ENCODE results near the gene STMND1.

Gene STMND1

GRCh38 chr6:17098538-17098937 lies 3.3 kb upstream of the STMND1 start:
- no peak for DNase-seq (ENCODE audit: low read depth in 2 of 2)

GRCh38 chr6:17099401-17100059 lies 2.3 kb upstream of the STMND1 start:
- DNase-seq (ENCODE audit: low read depth in 2 of 2) = no peak

- DNase-seq (ENCODE audit: low read depth in 2 of 2) = no peak
Measured at GRCh38 chr6:17100806-17101205, 1.0 kb upstream of the STMND1 start.

- DNase-seq (ENCODE audit: low read depth in 2 of 2) = no peak
Measured at GRCh38 chr6:17102258-17102870, 514 bp downstream of the STMND1 start.

- DNase-seq (ENCODE audit: low read depth in 2 of 2) = no peak
Measured at GRCh38 chr6:17103715-17104114, 1.9 kb downstream of the STMND1 start.

GRCh38 chr6:17107863-17108262 lies 6.0 kb downstream of the STMND1 start:
- DNase-seq (ENCODE audit: low read depth in 2 of 2) = no peak

- DNase-seq (ENCODE audit: low read depth in 2 of 2) = no peak
Measured at GRCh38 chr6:17115251-17116116, 13.6 kb downstream of the STMND1 start.

- no peak for DNase-seq (ENCODE audit: low read depth in 2 of 2)
Measured at GRCh38 chr6:17116117-17116440, 14.2 kb downstream of the STMND1 start.

GRCh38 chr6:17120019-17120418 lies 18.2 kb downstream of the STMND1 start:
- no peak for DNase-seq (ENCODE audit: low read depth in 2 of 2)

- no peak for DNase-seq (ENCODE audit: low read depth in 2 of 2)
Measured at GRCh38 chr6:17125407-17125806, 23.6 kb downstream of the STMND1 start.

GRCh38 chr6:17130786-17131185 lies 28.9 kb downstream of the STMND1 start:
- DNase-seq (ENCODE audit: low read depth in 2 of 2) = no peak

GRCh38 chr6:17132967-17133366 lies 31.1 kb downstream of the STMND1 start:
- DNase-seq (ENCODE audit: low read depth in 2 of 2) = no peak

- no peak for DNase-seq (ENCODE audit: low read depth in 2 of 2)
Measured at GRCh38 chr6:17138033-17138432, 36.2 kb downstream of the STMND1 start.

- no peak for DNase-seq (ENCODE audit: low read depth in 2 of 2)
Measured at GRCh38 chr6:17144016-17144415, 42.2 kb downstream of the STMND1 start.

GRCh38 chr6:17149571-17149970 lies 47.7 kb downstream of the STMND1 start:
- DNase-seq (ENCODE audit: low read depth in 2 of 2) = no peak

GRCh38 chr6:17150096-17150495 lies 48.2 kb downstream of the STMND1 start:
- no peak for DNase-seq (ENCODE audit: low read depth in 2 of 2)

GRCh38 chr6:17151888-17152287 lies 50.0 kb downstream of the STMND1 start:
- no peak for DNase-seq (ENCODE audit: low read depth in 2 of 2)

- no peak for DNase-seq (ENCODE audit: low read depth in 2 of 2)
Measured at GRCh38 chr6:17152703-17153102, 50.9 kb downstream of the STMND1 start.

- DNase-seq (ENCODE audit: low read depth in 2 of 2) = peak; percentile 30 to 47
Measured at GRCh38 chr6:17156112-17156921, 54.5 kb downstream of the STMND1 start.

- no peak for DNase-seq (ENCODE audit: low read depth in 2 of 2)
Measured at GRCh38 chr6:17156966-17157365, 55.1 kb downstream of the STMND1 start.

- no peak for DNase-seq (ENCODE audit: low read depth in 2 of 2)
Measured at GRCh38 chr6:17157617-17158016, 55.8 kb downstream of the STMND1 start.

GRCh38 chr6:17159240-17159639 lies 57.4 kb downstream of the STMND1 start:
- DNase-seq (ENCODE audit: low read depth in 2 of 2) = no peak

Measured in stimulated activated CD4-positive, alpha-beta T cell treated with anti-CD3 and anti-CD28 coated beads, Interleukin-4, amount 100 ng/mL, for 48 hours (primary cell).